HG03066 (cell line): ENCODE results near the gene ZBTB7C.

Experiments
- ATAC-seq: cut with Tn5 transposase; IDR thresholded peaks from one replicate; pipeline ENCODE4 v1.9.1; 2021; ENCODE audit warnings: low read depth; ENCODE audit not compliant: unreplicated experiment

The ZBTB7C gene

GRCh38 chr18:48393170-48393569 is 16.0 kb downstream of the ZBTB7C start:
- no peak for ATAC-seq

GRCh38 chr18:48392268-48392667 is 16.9 kb downstream of the ZBTB7C start:
- no peak for ATAC-seq

GRCh38 chr18:48391868-48392267 is 17.3 kb downstream of the ZBTB7C start:
- no peak for ATAC-seq

GRCh38 chr18:48390641-48391040 is 18.5 kb downstream of the ZBTB7C start:
- ATAC-seq, result no peak

GRCh38 chr18:48388478-48388877 is 20.7 kb downstream of the ZBTB7C start:
- no peak for ATAC-seq

GRCh38 chr18:48387300-48387699 is 21.9 kb downstream of the ZBTB7C start:
- no peak for ATAC-seq

GRCh38 chr18:48385596-48385995 is 23.6 kb downstream of the ZBTB7C start:
- ATAC-seq, result no peak

- no peak for ATAC-seq
Observed at GRCh38 chr18:48376934-48377333, 32.2 kb downstream of the ZBTB7C start.

GRCh38 chr18:48376406-48376805 is 32.8 kb downstream of the ZBTB7C start:
- ATAC-seq, result no peak

- ATAC-seq, result no peak
Observed at GRCh38 chr18:48375150-48375800, 33.9 kb downstream of the ZBTB7C start.

- no peak for ATAC-seq
Observed at GRCh38 chr18:48374423-48375149, 34.6 kb downstream of the ZBTB7C start.

GRCh38 chr18:48371854-48372602 is 37.2 kb downstream of the ZBTB7C start:
- ATAC-seq, result no peak

- ATAC-seq, result no peak
Observed at GRCh38 chr18:48367557-48367956, 41.6 kb downstream of the ZBTB7C start.

GRCh38 chr18:48365965-48366364 is 43.2 kb downstream of the ZBTB7C start:
- ATAC-seq, result no peak

- no peak for ATAC-seq
Observed at GRCh38 chr18:48364146-48364545, 45.0 kb downstream of the ZBTB7C start.

GRCh38 chr18:48363175-48363574 is 46.0 kb downstream of the ZBTB7C start:
- no peak for ATAC-seq

- no peak for ATAC-seq
Observed at GRCh38 chr18:48361801-48362200, 47.4 kb downstream of the ZBTB7C start.

GRCh38 chr18:48360376-48361021 is 48.7 kb downstream of the ZBTB7C start:
- ATAC-seq, result no peak

- ATAC-seq, result no peak
Observed at GRCh38 chr18:48359626-48360025, 49.6 kb downstream of the ZBTB7C start.

- no peak for ATAC-seq
Observed at GRCh38 chr18:48358868-48359267, 50.3 kb downstream of the ZBTB7C start.
